Activated CD4-positive, alpha-beta T cell treated with anti-CD3 and anti-CD28 coated beads for 36 hours (primary cell): Measurements from ENCODE around the gene SGCD. TPM values are rescaled to one million over a fixed set of nuclear protein-coding genes. Genes with fewer than 3 reads are reported as not detected.

ENCODE experiments used
- ATAC-seq: fragments of 200-7000 bp; cut with Tn5 transposase; one replicate; pipeline ENCODE4 v1.10.0; 2021; ENCODE audit warnings: mild to moderate bottlenecking, moderate library complexity
- CTCF ChIA-PET: fragments of 350-600 bp; sonication (Branson Sonifier 250); formaldehyde crosslinking; loops from one replicate; lab custom pipeline; 2021; ENCODE audit warnings: antibody characterized with exemption; lab: Charles Lee
- POLR2A ChIA-PET: fragments of 350-600 bp; sonication (Branson Sonifier 250); formaldehyde crosslinking; loops from one replicate; lab custom pipeline; 2021; ENCODE audit warnings: antibody characterized with exemption, inconsistent platforms; lab: Charles Lee
- DNase-seq: peaks from one replicate; pipeline ENCODE4 v3.0.0-alpha.2; 2020
- H3K27ac Mint-ChIP-seq: one replicate; pipeline ENCODE4 v1.8.0; 2021; ENCODE audit warnings: mixed read lengths
- H3K27me3 Mint-ChIP-seq: one replicate; pipeline ENCODE4 v1.8.0; 2021; ENCODE audit warnings: mixed read lengths
- H3K36me3 Mint-ChIP-seq: one replicate; pipeline ENCODE4 v1.8.0; 2021; ENCODE audit warnings: low read depth, mixed read lengths
- H3K4me1 Mint-ChIP-seq: one replicate; pipeline ENCODE4 v1.8.0; 2021; ENCODE audit warnings: mixed read lengths
- H3K4me3 Mint-ChIP-seq: one replicate; pipeline ENCODE4 v1.8.0; 2021; ENCODE audit warnings: mild to moderate bottlenecking, moderate library complexity, mixed read lengths
- H3K9me3 Mint-ChIP-seq: one replicate; pipeline ENCODE4 v1.8.0; 2021; ENCODE audit warnings: low read depth, mixed read lengths
- intact Hi-C, 2 experiments: fragments of 100-400 bp; cut with DNase I in 1 of 2; cut with micrococcal nuclease in 1 of 2; formaldehyde crosslinking; loops; one replicate each; pipeline versions ENCODE4 v1.14.2 to v1.15.1; 2022 to 2024; cut with DNase I, micrococcal nuclease
- total RNA-seq, 2 experiments: library from RNA; stranded (reverse); gene quantifications; one replicate each; pipeline ENCODE4 v1.2.3, GENCODE V29; 2021

The SGCD gene
- total RNA-seq, 2 experiments from 2014 or later, result not detected

GRCh38 chr5:156753846-156754245, 426.9 kb downstream of the SGCD start:
- Mint-ChIP-seq H3K4me3 (no peak overlapping the region), H3K4me1 (peaks cover 7% of the 10 kb centered on the region), H3K36me3 (no peaks in the 10 kb centered on the region), H3K27ac (peak overlapping the region; percentile 73), H3K9me3 (no peaks in the 10 kb centered on the region), H3K27me3 (no peaks in the 10 kb centered on the region)
- intact Hi-C loops, result loop anchor here in 1 of 2 experiments (10.0 kb wide), 1 partner anchor 381 kb away; no protein-coding TSS in a partner anchor
- DNase-seq (no peak), ATAC-seq (peak; percentile 61)
- CTCF ChIA-PET, result interaction anchor here (0.6 kb wide), 1 partner anchor 107 kb away, joined by 3 read pairs; no protein-coding TSS in a partner anchor
- POLR2A ChIA-PET, result interaction anchor here (0.6 kb wide), 1 partner anchor 278 kb away, joined by 4 read pairs; no protein-coding TSS in a partner anchor

GRCh38 chr5:156755421-156756087, 428.6 kb downstream of the SGCD start:
- CTCF ChIA-PET, result no interaction called here
- Mint-ChIP-seq H3K27me3 (peaks cover 3% of the 10 kb centered on the region), H3K4me1 (peaks cover 7% of the 10 kb centered on the region), H3K4me3 (no peak overlapping the region), H3K9me3 (no peaks in the 10 kb centered on the region), H3K36me3 (no peaks in the 10 kb centered on the region), H3K27ac (no peak overlapping the region)
- POLR2A ChIA-PET, result no interaction called here
- DNase-seq (no peak), ATAC-seq (no peak)
- intact Hi-C loops, result loop anchor here in 1 of 2 experiments (10.0 kb wide), 1 partner anchor 379 kb away; no protein-coding TSS in a partner anchor

GRCh38 chr5:156758011-156758791, 431.2 kb downstream of the SGCD start:
- Mint-ChIP-seq H3K4me1 (peaks cover 6% of the 10 kb centered on the region), H3K27me3 (peaks cover 3% of the 10 kb centered on the region), H3K9me3 (no peaks in the 10 kb centered on the region), H3K4me3 (no peak overlapping the region), H3K27ac (no peak overlapping the region), H3K36me3 (no peaks in the 10 kb centered on the region)
- ATAC-seq (no peak), DNase-seq (no peak)
- intact Hi-C loops, result loop anchor here in 1 of 2 experiments (10.0 kb wide), 1 partner anchor 377 kb away; no protein-coding TSS in a partner anchor
- CTCF ChIA-PET, result interaction anchor here (1.0 kb wide), 1 partner anchor 66 kb away, joined by 4 read pairs; no protein-coding TSS in a partner anchor
- POLR2A ChIA-PET, result no interaction called here

GRCh38 chr5:156759156-156759555, 432.2 kb downstream of the SGCD start:
- ATAC-seq, result no peak
- CTCF ChIA-PET, result no interaction called here

GRCh38 chr5:156762771-156763170, 435.8 kb downstream of the SGCD start:
- CTCF ChIA-PET, result no interaction called here
- Mint-ChIP-seq H3K27me3 (peaks cover 6% of the 10 kb centered on the region), H3K36me3 (no peaks in the 10 kb centered on the region), H3K9me3 (no peaks in the 10 kb centered on the region), H3K27ac (no peak overlapping the region), H3K4me1 (no peaks in the 10 kb centered on the region), H3K4me3 (no peak overlapping the region)
- POLR2A ChIA-PET, result no interaction called here
- intact Hi-C loops, result no loop called here
- DNase-seq (no peak), ATAC-seq (no peak)

More at GRCh38 chr5:156759156-156759555, 432.2 kb downstream of the SGCD start:
- H3K27me3 Mint-ChIP-seq, result peaks cover 3% of the 10 kb centered on the region
- H3K9me3 Mint-ChIP-seq, result no peaks in the 10 kb centered on the region
- POLR2A ChIA-PET, result no interaction called here
- H3K36me3 Mint-ChIP-seq, result no peaks in the 10 kb centered on the region
- DNase-seq, result no peak
- no peak overlapping the region for H3K4me3 Mint-ChIP-seq
- intact Hi-C loops, result loop anchor here in 1 of 2 experiments (10.0 kb wide), 1 partner anchor 376 kb away; no protein-coding TSS in a partner anchor
- no peak overlapping the region for H3K27ac Mint-ChIP-seq
- H3K4me1 Mint-ChIP-seq, result no peaks in the 10 kb centered on the region

- Mint-ChIP-seq H3K27ac (no peak overlapping the region), H3K4me1 (no peaks in the 10 kb centered on the region), H3K36me3 (no peaks in the 10 kb centered on the region), H3K9me3 (no peaks in the 10 kb centered on the region), H3K27me3 (peaks cover 7% of the 10 kb centered on the region), H3K4me3 (no peak overlapping the region)
- DNase-seq (no peak), ATAC-seq (no peak)
- intact Hi-C loops, result no loop called here
- ChIA-PET CTCF (no interaction called here), POLR2A (no interaction called here)
Measured at GRCh38 chr5:156764176-156764971, 437.4 kb downstream of the SGCD start.

GRCh38 chr5:156774273-156774672, 447.3 kb downstream of the SGCD start:
- intact Hi-C loops, result no loop called here
- no peak for DNase-seq
- Mint-ChIP-seq H3K9me3 (no peaks in the 10 kb centered on the region), H3K27me3 (peaks cover 4% of the 10 kb centered on the region), H3K4me1 (no peaks in the 10 kb centered on the region), H3K4me3 (no peak overlapping the region), H3K36me3 (no peaks in the 10 kb centered on the region), H3K27ac (no peak overlapping the region)
- POLR2A ChIA-PET, result no interaction called here
- ATAC-seq, result no peak
- CTCF ChIA-PET, result no interaction called here

GRCh38 chr5:156778139-156778706, 451.3 kb downstream of the SGCD start:
- Mint-ChIP-seq H3K36me3 (no peaks in the 10 kb centered on the region), H3K27ac (no peak overlapping the region), H3K9me3 (no peaks in the 10 kb centered on the region), H3K4me1 (no peaks in the 10 kb centered on the region), H3K27me3 (peaks cover 4% of the 10 kb centered on the region), H3K4me3 (no peak overlapping the region)
- CTCF ChIA-PET, result interaction anchor here (1.0 kb wide), 1 partner anchor 43 kb away, joined by 3 read pairs; no protein-coding TSS in a partner anchor
- no peak for ATAC-seq
- POLR2A ChIA-PET, result no interaction called here
- DNase-seq, result no peak
- intact Hi-C loops, result no loop called here

- H3K27me3 Mint-ChIP-seq, result peaks cover 4% of the 10 kb centered on the region
- H3K27ac Mint-ChIP-seq, result no peak overlapping the region
Measured at GRCh38 chr5:156778752-156779151, 451.8 kb downstream of the SGCD start.

GRCh38 chr5:156779436-156779835, 452.5 kb downstream of the SGCD start:
- Mint-ChIP-seq H3K27ac (no peak overlapping the region), H3K4me1 (no peaks in the 10 kb centered on the region), H3K9me3 (peaks cover 1% of the 10 kb centered on the region), H3K4me3 (no peak overlapping the region), H3K27me3 (peaks cover 7% of the 10 kb centered on the region), H3K36me3 (no peaks in the 10 kb centered on the region)
- intact Hi-C loops, result no loop called here
- CTCF ChIA-PET, result no interaction called here
- POLR2A ChIA-PET, result no interaction called here
- DNase-seq (no peak), ATAC-seq (no peak)

More at GRCh38 chr5:156778752-156779151, 451.8 kb downstream of the SGCD start:
- POLR2A ChIA-PET, result no interaction called here
- Mint-ChIP-seq H3K4me1 (no peaks in the 10 kb centered on the region), H3K4me3 (no peak overlapping the region), H3K36me3 (no peaks in the 10 kb centered on the region), H3K9me3 (no peaks in the 10 kb centered on the region)
- no peak for ATAC-seq
- CTCF ChIA-PET, result no interaction called here
- intact Hi-C loops, result no loop called here
- no peak for DNase-seq

GRCh38 chr5:156783092-156783491, 456.1 kb downstream of the SGCD start:
- ChIA-PET POLR2A (no interaction called here), CTCF (interaction anchor here (0.7 kb wide), 1 partner anchor 69 kb away, joined by 3 read pairs; no protein-coding TSS in a partner anchor)
- Mint-ChIP-seq H3K36me3 (no peaks in the 10 kb centered on the region), H3K4me3 (no peak overlapping the region), H3K9me3 (peaks cover 1% of the 10 kb centered on the region), H3K27me3 (peaks cover 10% of the 10 kb centered on the region), H3K4me1 (no peaks in the 10 kb centered on the region), H3K27ac (no peak overlapping the region)
- peak; percentile 7 for DNase-seq
- intact Hi-C loops, result no loop called here
- ATAC-seq, result no peak
